Activated CD8-positive, alpha-beta T cell treated with anti-CD3 and anti-CD28 coated beads for 36 hours (primary cell): Measurements from ENCODE around the gene EFNA5. TPM values are rescaled to one million over a fixed set of nuclear protein-coding genes. Genes with fewer than 3 reads are reported as not detected.

Experiments used
- ATAC-seq: fragments of 200-7000 bp; cut with Tn5 transposase; one replicate; pipeline ENCODE4 v1.10.0; 2021; ENCODE audit warnings: mild to moderate bottlenecking, moderate library complexity
- CTCF ChIA-PET: fragments of 350-600 bp; sonication (Branson Sonifier 250); formaldehyde crosslinking; loops from one replicate; lab custom pipeline; 2021; ENCODE audit warnings: antibody characterized with exemption; lab: Charles Lee
- POLR2A ChIA-PET: fragments of 350-600 bp; sonication (Branson Sonifier 250); formaldehyde crosslinking; loops from one replicate; lab custom pipeline; 2021; ENCODE audit warnings: antibody characterized with exemption; lab: Charles Lee
- DNase-seq: peaks from one replicate; pipeline ENCODE4 v3.0.0-alpha.2; 2020
- H3K27ac Mint-ChIP-seq: one replicate; pipeline ENCODE4 v1.8.0; 2021; ENCODE audit warnings: mild to moderate bottlenecking, mixed read lengths
- H3K27me3 Mint-ChIP-seq: one replicate; pipeline ENCODE4 v1.8.0; 2021; ENCODE audit warnings: mixed read lengths
- H3K36me3 Mint-ChIP-seq: one replicate; pipeline ENCODE4 v1.8.0; 2021; ENCODE audit warnings: low read depth, mixed read lengths
- H3K4me1 Mint-ChIP-seq: one replicate; pipeline ENCODE4 v1.8.0; 2021; ENCODE audit warnings: low read depth, mixed read lengths
- H3K4me3 Mint-ChIP-seq: one replicate; pipeline ENCODE4 v1.8.0; 2021; ENCODE audit warnings: mild to moderate bottlenecking, moderate library complexity, mixed read lengths
- H3K9me3 Mint-ChIP-seq: one replicate; pipeline ENCODE4 v1.8.0; 2021; ENCODE audit warnings: mixed read lengths
- CTCF ChIP-seq: fragments of 200-600 bp; IDR thresholded peaks from one replicate; pipeline ENCODE4 v1.8.0; 2022; ENCODE audit warnings: antibody characterized with exemption, mild to moderate bottlenecking
- intact Hi-C: fragments of 100-400 bp; cut with micrococcal nuclease; formaldehyde crosslinking; loops from one replicate; pipeline ENCODE4 v1.10.0; 2022
- total RNA-seq, 2 experiments: library from RNA; stranded (reverse); gene quantifications; one replicate each; pipeline ENCODE4 v1.2.3, GENCODE V29; 2021

Gene EFNA5
- total RNA-seq, 2 experiments from 2014 or later, result not detected

- H3K4me1 Mint-ChIP-seq, result no peaks in the 10 kb centered on the region
Measured at GRCh38 chr5:107517185-107518033, 153.3 kb downstream of the EFNA5 start.

GRCh38 chr5:107516452-107517184, 154.1 kb downstream of the EFNA5 start:
- Mint-ChIP-seq H3K9me3 (no peaks in the 10 kb centered on the region), H3K27ac (no peak overlapping the region), H3K27me3 (no peaks in the 10 kb centered on the region), H3K36me3 (no peaks in the 10 kb centered on the region), H3K4me3 (no peak overlapping the region), H3K4me1 (no peaks in the 10 kb centered on the region)
- DNase-seq, result no peak
- CTCF ChIA-PET, result no interaction called here
- TF ChIP-seq CTCF, result no peak
- intact Hi-C loops, result no loop called here
- POLR2A ChIA-PET, result no interaction called here
- ATAC-seq, result no peak

More at GRCh38 chr5:107517185-107518033, 153.3 kb downstream of the EFNA5 start:
- ChIA-PET POLR2A (interaction anchor here (1.0 kb wide), 1 partner anchor 20 kb away, joined by 3 read pairs; no protein-coding TSS in a partner anchor), CTCF (no interaction called here)
- intact Hi-C loops, result no loop called here
- DNase-seq (no peak), ATAC-seq (no peak)
- Mint-ChIP-seq H3K27me3 (no peaks in the 10 kb centered on the region), H3K27ac (no peak overlapping the region), H3K4me3 (no peak overlapping the region), H3K9me3 (no peaks in the 10 kb centered on the region), H3K36me3 (no peaks in the 10 kb centered on the region)
- TF ChIP-seq CTCF, result no peak

- POLR2A ChIA-PET, result interaction anchor here (1.1 kb wide), 1 partner anchor 12 kb away, joined by 3 read pairs; no protein-coding TSS in a partner anchor
- H3K4me1 Mint-ChIP-seq, result no peaks in the 10 kb centered on the region
- CTCF ChIA-PET, result no interaction called here
- no peaks in the 10 kb centered on the region for H3K36me3 Mint-ChIP-seq
- H3K9me3 Mint-ChIP-seq, result no peaks in the 10 kb centered on the region
- H3K27me3 Mint-ChIP-seq, result no peaks in the 10 kb centered on the region
- intact Hi-C loops, result no loop called here
- H3K27ac Mint-ChIP-seq, result no peak overlapping the region
- ATAC-seq, result no peak
- no peak for DNase-seq
- no peak for TF ChIP-seq CTCF
- no peak overlapping the region for H3K4me3 Mint-ChIP-seq
Measured at GRCh38 chr5:107515521-107516080, 155.1 kb downstream of the EFNA5 start.

- H3K27me3 Mint-ChIP-seq, result no peaks in the 10 kb centered on the region
- no peak overlapping the region for H3K27ac Mint-ChIP-seq
- no peak for TF ChIP-seq CTCF
- ChIA-PET CTCF (no interaction called here), POLR2A (interaction anchor here (1.1 kb wide), 1 partner anchor 10 kb away, joined by 3 read pairs; no protein-coding TSS in a partner anchor)
- H3K9me3 Mint-ChIP-seq, result no peaks in the 10 kb centered on the region
- no peak overlapping the region for H3K4me3 Mint-ChIP-seq
- DNase-seq, result no peak
- no peak for ATAC-seq
- H3K36me3 Mint-ChIP-seq, result no peaks in the 10 kb centered on the region
- no peaks in the 10 kb centered on the region for H3K4me1 Mint-ChIP-seq
- intact Hi-C loops, result no loop called here
Measured at GRCh38 chr5:107514305-107514704, 156.4 kb downstream of the EFNA5 start.
